ENCODE data around the gene MIEF1.
"Not testable (repeated sequence)": the region's sequence is repeated elsewhere in the genome, so short reads cannot be mapped to it uniquely, and the experiment has no call there.

Gene MIEF1

GRCh38 chr22:39498368-39498767, 3.7 kb upstream of the MIEF1 start:
- no peaks in the 10 kb centered on the region for H3K9me3 ChIP-seq (replicated peaks in 1 of 11)
- H3K27me3 ChIP-seq: no peaks in the 10 kb centered on the region
- H3K4me3 ChIP-seq: no peak overlapping the region
- H3K4me1 ChIP-seq: peaks cover 31 to 59% (median 43%) of the 10 kb centered on the region in 10 experiments
- peaks cover 0 to 4% (median under 1%) of the 10 kb centered on the region in 11 experiments; a peak in 6 of 22 replicates for H4K20me1 ChIP-seq
- no peak for TF ChIP-seq Cebpa-rat (IDR thresholded peaks at IDR 0.05)
- H3K4me2 ChIP-seq: no peak overlapping the region
- H3K27ac ChIP-seq: no peak overlapping the region
- no peak overlapping the region for H3K9ac ChIP-seq
- H3K36me3 ChIP-seq: 0 out of 22 replicates have a peak, but pooled peaks cover 0 to under 1% (median 0%) of the 10 kb centered on the region in 11 experiments

- H3K27ac ChIP-seq: no peak overlapping the region
- H3K4me1 ChIP-seq: peaks cover 35 to 59% (median 48%) of the 10 kb centered on the region in 10 experiments
- H3K9me3 ChIP-seq (replicated peaks in 1 of 11): no peaks in the 10 kb centered on the region
- peaks cover 0 to 8% (median 5%) of the 10 kb centered on the region in 11 experiments; a peak in 12 of 22 replicates for H4K20me1 ChIP-seq
- no peak overlapping the region for H3K9ac ChIP-seq
- no peak overlapping the region for H3K4me3 ChIP-seq
- peaks cover 0 to 5% (median 2%) of the 10 kb centered on the region in 11 experiments; a peak in 18 of 22 replicates for H3K36me3 ChIP-seq
- TF ChIP-seq Cebpa-rat (IDR thresholded peaks at IDR 0.05): no peak
- no peaks in the 10 kb centered on the region for H3K27me3 ChIP-seq
- H3K4me2 ChIP-seq: no peak overlapping the region
Observed at GRCh38 chr22:39498802-39499201, 3.3 kb upstream of the MIEF1 start.

- no peak for TF ChIP-seq Cebpa-rat (IDR thresholded peaks at IDR 0.05)
- Histone ChIP-seq H3K27ac (no peak overlapping the region), H3K4me3 (no peak overlapping the region), H3K27me3 (no peaks in the 10 kb centered on the region), H3K36me3 (peaks cover 13 to 18% (median 15%) of the 10 kb centered on the region in 11 experiments), H3K9me3 (replicated peaks in 1 of 11) (no peaks in the 10 kb centered on the region), H3K4me1 (peaks cover 31 to 59% (median 45%) of the 10 kb centered on the region in 10 experiments), H3K9ac (no peak overlapping the region), H4K20me1 (peaks cover 0 to 21% (median 17%) of the 10 kb centered on the region in 11 experiments; a peak in 16 of 22 replicates), H3K4me2 (no peak overlapping the region)
Observed at GRCh38 chr22:39500101-39500500, 2.0 kb upstream of the MIEF1 start.

GRCh38 chr22:39501644-39502108, 414 bp upstream of the MIEF1 start:
- peak overlapping the region in 9 of 11 experiments; percentile 20 to 94 (median 91); a peak in 13 of 22 replicates for H3K9ac ChIP-seq
- no peaks in the 10 kb centered on the region for H3K9me3 ChIP-seq (replicated peaks in 1 of 11)
- peaks cover 29 to 34% (median 31%) of the 10 kb centered on the region in 11 experiments for H3K36me3 ChIP-seq
- peak overlapping the region; percentile 79 to 99 (median 92) for H3K4me2 ChIP-seq
- peak overlapping the region; percentile 44 to 89 (median 83); a peak in 21 of 22 replicates for H3K27ac ChIP-seq
- H3K4me3 ChIP-seq: peak overlapping the region; percentile 78 to 94 (median 86); a peak in 17 of 20 replicates
- H4K20me1 ChIP-seq: peaks cover 9 to 37% (median 33%) of the 10 kb centered on the region in 11 experiments; a peak in 18 of 22 replicates
- no peaks in the 10 kb centered on the region for H3K27me3 ChIP-seq
- no peak for TF ChIP-seq Cebpa-rat (IDR thresholded peaks at IDR 0.05)
- H3K4me1 ChIP-seq: peaks cover 29 to 56% (median 38%) of the 10 kb centered on the region in 10 experiments

GRCh38 chr22:39502789-39503409, 809 bp downstream of the MIEF1 start:
- Histone ChIP-seq H4K20me1 (peaks cover 15 to 49% (median 45%) of the 10 kb centered on the region in 11 experiments; a peak in 20 of 22 replicates), H3K4me2 (peak overlapping the region; percentile 87 to 99 (median 93)), H3K27ac (peak overlapping the region; percentile 63 to 89 (median 85)), H3K36me3 (peaks cover 40 to 46% (median 43%) of the 10 kb centered on the region in 11 experiments), H3K9me3 (replicated peaks in 1 of 11) (no peaks in the 10 kb centered on the region), H3K4me1 (peaks cover 29 to 50% (median 36%) of the 10 kb centered on the region in 10 experiments), H3K4me3 (peak overlapping the region; percentile 78 to 94 (median 86)), H3K27me3 (no peaks in the 10 kb centered on the region), H3K9ac (peak overlapping the region; percentile 82 to 94 (median 91))
- no peak for TF ChIP-seq Cebpa-rat (IDR thresholded peaks at IDR 0.05)

- Histone ChIP-seq H3K36me3 (peaks cover 48 to 53% (median 50%) of the 10 kb centered on the region in 11 experiments), H3K27ac (peak overlapping the region in 10 of 11 experiments; percentile 69 to 89 (median 86); a peak in 17 of 22 replicates)
Observed at GRCh38 chr22:39503630-39504029, 1.5 kb downstream of the MIEF1 start.

GRCh38 chr22:39504071-39504470, 2.0 kb downstream of the MIEF1 start:
- H3K4me2 ChIP-seq: peak overlapping the region; percentile 87 to 99 (median 93)
- H3K4me3 ChIP-seq: peak overlapping the region in 7 of 10 experiments; percentile 78 to 94 (median 87); a peak in 7 of 20 replicates
- peak overlapping the region in 4 of 11 experiments; percentile 69 to 88 (median 84); a peak in 3 of 22 replicates for H3K27ac ChIP-seq
- TF ChIP-seq Cebpa-rat (IDR thresholded peaks at IDR 0.05): no peak
- H3K36me3 ChIP-seq: peaks cover 52 to 58% (median 55%) of the 10 kb centered on the region in 11 experiments
- no peaks in the 10 kb centered on the region for H3K27me3 ChIP-seq
- H3K9me3 ChIP-seq (replicated peaks in 1 of 11): no peaks in the 10 kb centered on the region
- peaks cover 25 to 61% (median 56%) of the 10 kb centered on the region in 11 experiments; a peak in 20 of 22 replicates for H4K20me1 ChIP-seq
- peaks cover 29 to 50% (median 36%) of the 10 kb centered on the region in 10 experiments for H3K4me1 ChIP-seq
- H3K9ac ChIP-seq: peak overlapping the region; percentile 82 to 94 (median 91); a peak in 19 of 22 replicates

More at GRCh38 chr22:39503630-39504029, 1.5 kb downstream of the MIEF1 start:
- Histone ChIP-seq H3K4me3 (peak overlapping the region; percentile 78 to 94 (median 86)), H3K27me3 (no peaks in the 10 kb centered on the region), H3K4me1 (peaks cover 29 to 50% (median 36%) of the 10 kb centered on the region in 10 experiments), H4K20me1 (peaks cover 22 to 57% (median 52%) of the 10 kb centered on the region in 11 experiments; a peak in 20 of 22 replicates), H3K4me2 (peak overlapping the region; percentile 87 to 99 (median 93)), H3K9ac (peak overlapping the region; percentile 82 to 94 (median 91)), H3K9me3 (replicated peaks in 1 of 11) (no peaks in the 10 kb centered on the region)
- no peak for TF ChIP-seq Cebpa-rat (IDR thresholded peaks at IDR 0.05)

- Histone ChIP-seq H3K4me1 (peaks cover 13 to 33% (median 18%) of the 10 kb centered on the region in 10 experiments), H4K20me1 (peaks cover 39 to 90% (median 86%) of the 10 kb centered on the region in 11 experiments; a peak in 21 of 22 replicates), H3K9ac (peak overlapping the region in 1 of 11 experiments; percentile 10; a peak in 2 of 22 replicates), H3K36me3 (peaks cover 82 to 87% (median 84%) of the 10 kb centered on the region in 11 experiments)
- H3K27ac ChIP-seq; H3K9me3 ChIP-seq (replicated peaks in 1 of 11); H3K4me3 ChIP-seq; H3K27me3 ChIP-seq; H3K4me2 ChIP-seq: not testable (repeated sequence)
Observed at GRCh38 chr22:39507021-39507420, 4.9 kb downstream of the MIEF1 start.

GRCh38 chr22:39508393-39508792, 6.3 kb downstream of the MIEF1 start:
- H3K27me3 ChIP-seq: no peaks in the 10 kb centered on the region
- no peak overlapping the region for H3K27ac ChIP-seq
- no peak overlapping the region for H3K4me3 ChIP-seq
- no peak for TF ChIP-seq Cebpa-rat (IDR thresholded peaks at IDR 0.05)
- peak overlapping the region in 5 of 11 experiments; percentile 8 to 42 (median 14); a peak in 2 of 22 replicates for H3K9ac ChIP-seq
- H3K4me1 ChIP-seq: peaks cover 9 to 29% (median 14%) of the 10 kb centered on the region in 10 experiments
- H4K20me1 ChIP-seq: peaks cover 39 to 100% (median 90%) of the 10 kb centered on the region in 11 experiments; a peak in 21 of 22 replicates
- peaks cover 95 to 100% (median 98%) of the 10 kb centered on the region in 11 experiments for H3K36me3 ChIP-seq
- no peaks in the 10 kb centered on the region for H3K9me3 ChIP-seq (replicated peaks in 1 of 11)
- H3K4me2 ChIP-seq: no peak overlapping the region
